Neuronal stem cell (in vitro differentiated cells): ENCODE measurements around the gene NR1H4.
"Not testable (repeated sequence)": the region's sequence is repeated elsewhere in the genome, so short reads cannot be mapped to it uniquely, and the experiment has no call there.

Experiments used
- DNase-seq: peaks from one replicate; pipeline ENCODE4 v3.0.0-alpha.2; 2013; ENCODE audit warnings: low spot score
- H2AFZ ChIP-seq: one replicate; pipeline ENCODE4 v1.6.1; 2013; ENCODE audit warnings: mild to moderate bottlenecking, low read length, inconsistent platforms
- H2AK5ac ChIP-seq: 2 replicates; pipeline ENCODE4 v1.6.1; 2013; ENCODE audit warnings: low read depth, mild to moderate bottlenecking, inconsistent platforms, low read length, moderate library complexity, mixed read lengths
- H2BK120ac ChIP-seq: 2 replicates; pipeline ENCODE4 v1.6.1; 2013; ENCODE audit warnings: low read depth, mild to moderate bottlenecking, inconsistent platforms, low read length, moderate library complexity, mixed read lengths
- H2BK12ac ChIP-seq: one replicate; pipeline ENCODE4 v1.6.1; 2013; ENCODE audit warnings: low read length, inconsistent platforms
- H2BK15ac ChIP-seq: 2 replicates; pipeline ENCODE4 v1.6.1; 2013; ENCODE audit warnings: mild to moderate bottlenecking, low read length, inconsistent platforms, mixed read lengths
- H2BK5ac ChIP-seq: one replicate; pipeline ENCODE4 v1.6.1; 2013; ENCODE audit warnings: inconsistent platforms, mild to moderate bottlenecking, low read length, moderate library complexity
- H3K14ac ChIP-seq: one replicate; pipeline ENCODE4 v1.6.1; 2013; ENCODE audit warnings: low read length, inconsistent platforms
- H3K18ac ChIP-seq: 2 replicates; pipeline ENCODE4 v1.6.1; 2013; ENCODE audit warnings: low read length, inconsistent platforms
- H3K23ac ChIP-seq: 2 replicates; pipeline ENCODE4 v1.6.1; 2013; ENCODE audit warnings: low read depth, mild to moderate bottlenecking, mixed read lengths, low read length, inconsistent platforms; ENCODE audit not compliant: poor library complexity
- H3K27ac ChIP-seq: replicated peaks from 3 replicates; pipeline ENCODE4 v1.5.1; 2013; ENCODE audit warnings: low read length, inconsistent platforms
- H3K27me3 ChIP-seq, 3 experiments: 2 replicates each; pipeline ENCODE4 v1.6.1; 2013; ENCODE audit warnings: low read length in 3 of 3, mild to moderate bottlenecking in 2 of 3, inconsistent platforms in 1 of 3, low read depth in 1 of 3, mixed read lengths in 1 of 3, moderate library complexity in 1 of 3; ENCODE audit not compliant: control insufficient read depth in 3 of 3, insufficient read depth in 3 of 3
- H3K36me3 ChIP-seq, 2 donors: replicated peaks in 1 of 2; 2 replicates each; pipeline ENCODE4 v1.6.1; 2013; ENCODE audit warnings: low read length in 2 of 2; ENCODE audit not compliant: control insufficient read depth in 2 of 2, insufficient read depth in 2 of 2
- H3K4ac ChIP-seq: 2 replicates; pipeline ENCODE4 v1.6.1; 2013; ENCODE audit warnings: inconsistent platforms, mild to moderate bottlenecking, low read length, moderate library complexity
- H3K4me1 ChIP-seq, 2 donors: 1 replicate in 1 of 2; 2 replicates in 1 of 2; pipeline ENCODE4 v1.6.1; 2013; ENCODE audit warnings: low read length in 2 of 2, low read depth in 1 of 2; ENCODE audit not compliant: control insufficient read depth in 2 of 2, insufficient read depth in 1 of 2
- H3K4me2 ChIP-seq: one replicate; pipeline ENCODE4 v1.6.1; 2013; ENCODE audit warnings: mild to moderate bottlenecking, low read length, inconsistent platforms; ENCODE audit not compliant: insufficient read depth, poor library complexity, severe bottlenecking
- H3K4me3 ChIP-seq, 2 donors: 2 replicates each; pipeline ENCODE4 v1.5.1; 2013; ENCODE audit warnings: low read length in 2 of 2, mild to moderate bottlenecking in 2 of 2, inconsistent platforms in 1 of 2, moderate library complexity in 1 of 2
- H3K79me1 ChIP-seq: one replicate; pipeline ENCODE4 v1.6.1; 2013; ENCODE audit warnings: low read depth, mild to moderate bottlenecking, inconsistent platforms, low read length, moderate library complexity
- H3K9ac ChIP-seq: one replicate; pipeline ENCODE4 v1.6.1; 2013; ENCODE audit warnings: mild to moderate bottlenecking, low read depth, low read length, inconsistent platforms; ENCODE audit not compliant: poor library complexity
- H3K9me3 ChIP-seq, 2 donors: replicated peaks in 1 of 2; 2 replicates each; pipeline versions ENCODE3 to v1.6.1; 2013; ENCODE audit warnings: low read length in 2 of 2, mild to moderate bottlenecking in 2 of 2, inconsistent platforms in 1 of 2, low read depth in 1 of 2, mixed read lengths in 1 of 2, moderate library complexity in 1 of 2; ENCODE audit not compliant: control insufficient read depth in 2 of 2, insufficient read depth in 1 of 2
- H4K8ac ChIP-seq: one replicate; pipeline ENCODE4 v1.6.1; 2013; ENCODE audit warnings: low read depth, mild to moderate bottlenecking, inconsistent platforms, low read length, moderate library complexity
- H4K91ac ChIP-seq: one replicate; pipeline ENCODE4 v1.6.1; 2013; ENCODE audit warnings: low read length, low read depth, mild to moderate bottlenecking, inconsistent platforms; ENCODE audit not compliant: poor library complexity
- WGBS, 2 donors: extraction: QIAGEN DNeasy Blood & Tissue Kit; methylation state at CpG; one replicate each; pipeline ENCODE4 v1.1.7; 2013; ENCODE audit warnings: missing lambda C conversion rate in 2 of 2, mixed read lengths in 1 of 2; ENCODE audit not compliant: insufficient read length in 2 of 2, insufficient replicate concordance in 1 of 2; ENCODE audit errors: extremely low coverage in 2 of 2; 5-methylcytosine and 5-hydroxymethylcytosine counted together

The NR1H4 gene

DNA sequence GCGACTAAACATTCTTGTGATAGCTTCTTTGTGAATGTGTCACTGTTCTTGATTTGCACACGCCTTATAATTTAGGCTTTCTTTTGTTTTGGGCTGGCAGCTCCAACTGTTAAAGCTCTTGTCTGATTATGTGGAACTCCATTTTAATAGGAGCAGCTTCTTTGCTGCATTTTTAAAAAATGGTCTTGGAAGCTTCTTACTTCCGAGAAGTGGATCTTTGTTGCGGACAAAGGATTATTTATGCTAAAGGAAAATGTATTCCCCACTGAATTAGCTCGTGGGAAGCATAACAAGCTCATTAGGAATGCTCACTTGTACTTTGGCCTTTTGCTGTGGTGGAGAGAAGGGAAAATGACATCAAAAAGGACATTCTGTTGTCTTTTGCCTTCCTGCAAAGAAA lies 119.8 kb downstream of the NR1H4 start:
- Histone ChIP-seq H3K18ac (no peak overlapping the region), H2BK5ac (no peak overlapping the region), H3K4me1 (peaks cover 3 to 26% of the 10 kb centered on the region in 2 donors), H4K8ac (no peak overlapping the region), H3K9me3 (peaks cover 0 to 4% of the 10 kb centered on the region in 2 donors), H2BK15ac (no peak overlapping the region), H3K4me3 (peak overlapping the region in 1 of 2 donors; percentile 4), H2BK120ac (no peak overlapping the region), H3K27ac (no peak overlapping the region), H3K14ac (no peak overlapping the region), H3K27me3 (no peaks in the 10 kb centered on the region), H3K4ac (no peak overlapping the region), H2AFZ (peak overlapping the region; percentile 21), H3K9ac (no peak overlapping the region), H2BK12ac (no peak overlapping the region), H3K23ac (no peak overlapping the region), H3K79me1 (no peaks in the 10 kb centered on the region), H3K36me3 (no peaks in the 10 kb centered on the region), H4K91ac (no peak overlapping the region), H2AK5ac (no peak overlapping the region), H3K4me2 (no peak overlapping the region)
- no peak for DNase-seq
- WGBS, 2 donors: no CpG with 5 or more reads among the region's 5 CpGs

- no peaks in the 10 kb centered on the region for H3K79me1 ChIP-seq
- no peak overlapping the region for H2BK5ac ChIP-seq
- H4K91ac ChIP-seq: no peak overlapping the region
- H3K27ac ChIP-seq: no peak overlapping the region
- no peak overlapping the region for H3K4me2 ChIP-seq
- H3K9me3 ChIP-seq: peaks cover 0 to 6% of the 10 kb centered on the region in 2 donors
- no peak for DNase-seq
- H3K4me1 ChIP-seq: no peaks in the 10 kb centered on the region
- H3K14ac ChIP-seq: no peak overlapping the region
- H3K36me3 ChIP-seq: peaks cover 0 to 31% of the 10 kb centered on the region in 2 donors
- no peak overlapping the region for H3K18ac ChIP-seq
- no CpG with 5 or more reads among the region's 1 CpG for WGBS, 2 donors
- H2BK120ac ChIP-seq: no peak overlapping the region
- no peak overlapping the region for H2BK12ac ChIP-seq
- H3K4me3 ChIP-seq: no peak overlapping the region
- H3K9ac ChIP-seq: no peak overlapping the region
- H2BK15ac ChIP-seq: no peak overlapping the region
- no peak overlapping the region for H4K8ac ChIP-seq
- H3K23ac ChIP-seq: no peak overlapping the region
- H2AFZ ChIP-seq: no peak overlapping the region
- no peaks in the 10 kb centered on the region for H3K27me3 ChIP-seq
- H2AK5ac ChIP-seq: no peak overlapping the region
- H3K4ac ChIP-seq: no peak overlapping the region
Observed at GRCh38 chr12:100601626-100602025, 128.0 kb downstream of the NR1H4 start.

DNA sequence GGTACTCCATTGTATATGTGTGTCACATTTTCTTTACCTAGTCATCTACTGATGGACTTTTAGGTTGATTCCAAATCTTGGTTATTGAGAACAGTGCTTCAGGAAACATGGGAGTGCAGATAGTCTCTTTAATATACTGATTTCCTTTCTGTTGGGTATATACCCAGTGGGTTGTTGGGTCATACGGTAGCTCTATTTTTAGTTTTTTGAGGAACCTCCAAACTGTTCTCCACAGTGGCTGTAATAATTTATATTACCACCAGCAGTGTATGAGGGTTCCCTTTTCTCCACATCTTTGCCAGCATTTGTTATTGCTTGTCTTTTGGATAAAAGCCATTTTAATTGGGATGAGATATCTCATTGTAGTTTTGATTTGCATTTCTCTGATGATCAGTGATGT lies 129.3 kb downstream of the NR1H4 start:
- no CpG with 5 or more reads among the region's 1 CpG for WGBS, 2 donors
- not testable (repeated sequence) for H2BK5ac ChIP-seq, H3K4ac ChIP-seq, DNase-seq, H2AK5ac ChIP-seq, H4K91ac ChIP-seq, H4K8ac ChIP-seq, H3K27ac ChIP-seq, H3K4me1 ChIP-seq, H2BK12ac ChIP-seq, H3K4me2 ChIP-seq, H2BK120ac ChIP-seq, H3K9me3 ChIP-seq, H3K9ac ChIP-seq, H2AFZ ChIP-seq, H2BK15ac ChIP-seq, H3K4me3 ChIP-seq, H3K79me1 ChIP-seq, H3K27me3 ChIP-seq, H3K14ac ChIP-seq, H3K18ac ChIP-seq, H3K23ac ChIP-seq
- peaks cover 0 to 32% of the 10 kb centered on the region in 2 donors for H3K36me3 ChIP-seq

GRCh38 chr12:100608776-100609175 lies 135.1 kb downstream of the NR1H4 start:
- Histone ChIP-seq H3K23ac (no peak overlapping the region), H4K91ac (no peak overlapping the region), H3K27me3 (no peaks in the 10 kb centered on the region), H2AK5ac (no peak overlapping the region), H2AFZ (no peak overlapping the region), H2BK12ac (no peak overlapping the region), H3K4me3 (no peak overlapping the region), H3K9ac (no peak overlapping the region), H3K79me1 (no peaks in the 10 kb centered on the region), H2BK15ac (no peak overlapping the region), H4K8ac (no peak overlapping the region), H3K4me1 (no peaks in the 10 kb centered on the region), H3K9me3 (peaks cover 0 to 6% of the 10 kb centered on the region in 2 donors), H3K4me2 (no peak overlapping the region), H3K4ac (no peak overlapping the region), H3K36me3 (peaks cover 5 to 33% of the 10 kb centered on the region in 2 donors), H3K18ac (no peak overlapping the region), H3K27ac (no peak overlapping the region), H2BK5ac (no peak overlapping the region), H3K14ac (no peak overlapping the region), H2BK120ac (no peak overlapping the region)
- no CpG with 5 or more reads among the region's 1 CpG for WGBS, 2 donors
- no peak for DNase-seq
